Stimulated activated CD8-positive, alpha-beta memory T cell treated with anti-CD3 and anti-CD28 coated beads, Interleukin-12 subunit alpha, Interleukin-12 subunit beta, amount 100 ng/mL, for 4 hours (primary cell): ENCODE results near the gene PTPN1.
"Not testable (repeated sequence)": the region's sequence is repeated elsewhere in the genome, so short reads cannot be mapped to it uniquely, and the experiment has no call there.

Experiments used
- DNase-seq: peaks from one replicate; pipeline ENCODE4 v3.0.0-alpha.2; 2020; ENCODE audit warnings: low read depth

PTPN1 gene

DNA sequence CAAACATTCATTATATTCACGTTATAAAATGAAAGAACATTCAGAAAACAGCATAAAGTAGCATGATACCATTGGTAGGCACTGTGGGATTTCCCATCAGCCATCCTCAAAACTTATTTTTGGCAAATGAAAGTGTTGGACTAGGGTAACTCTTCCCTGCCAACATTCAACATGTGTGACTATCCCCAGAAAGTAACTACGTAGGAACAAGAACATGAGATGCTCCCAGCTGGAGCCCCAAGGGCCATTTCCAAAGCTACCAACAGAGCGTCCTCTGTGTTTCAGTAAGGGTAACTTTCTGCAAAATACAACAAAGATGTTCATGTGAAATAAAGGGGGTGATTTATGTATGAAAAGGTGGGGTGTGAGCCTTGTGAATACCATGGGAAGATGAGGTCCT is 28.4 kb upstream of the PTPN1 start:
- no peak for DNase-seq

DNA sequence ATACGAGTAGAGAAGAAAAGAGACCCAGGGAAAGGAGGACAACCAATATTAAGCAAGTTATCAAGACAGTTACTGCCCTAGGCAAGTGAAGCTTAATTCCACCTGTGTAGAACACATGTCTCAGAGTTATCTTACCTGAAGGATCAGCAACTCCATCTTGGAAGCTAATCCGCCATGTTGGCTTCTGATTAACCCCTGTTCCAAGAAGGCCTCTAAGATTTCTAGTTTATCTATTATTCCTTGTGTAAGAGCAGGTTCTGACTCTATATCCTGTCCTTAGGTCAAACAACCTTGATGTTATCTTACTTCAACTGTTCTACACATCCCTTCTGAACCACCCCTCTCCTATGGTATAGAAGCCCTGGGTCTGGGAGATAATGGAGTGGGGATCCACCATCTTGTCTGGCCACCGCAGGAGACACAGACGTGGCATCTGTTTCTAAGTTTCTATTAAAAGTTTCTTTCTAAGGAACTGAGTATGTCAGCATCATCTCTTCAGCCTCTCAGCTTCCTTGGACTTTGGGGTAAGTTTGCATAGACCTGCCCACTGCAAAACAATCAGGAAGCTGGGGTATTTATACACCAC is 27.7 kb upstream of the PTPN1 start:
- DNase-seq, result no peak

DNA sequence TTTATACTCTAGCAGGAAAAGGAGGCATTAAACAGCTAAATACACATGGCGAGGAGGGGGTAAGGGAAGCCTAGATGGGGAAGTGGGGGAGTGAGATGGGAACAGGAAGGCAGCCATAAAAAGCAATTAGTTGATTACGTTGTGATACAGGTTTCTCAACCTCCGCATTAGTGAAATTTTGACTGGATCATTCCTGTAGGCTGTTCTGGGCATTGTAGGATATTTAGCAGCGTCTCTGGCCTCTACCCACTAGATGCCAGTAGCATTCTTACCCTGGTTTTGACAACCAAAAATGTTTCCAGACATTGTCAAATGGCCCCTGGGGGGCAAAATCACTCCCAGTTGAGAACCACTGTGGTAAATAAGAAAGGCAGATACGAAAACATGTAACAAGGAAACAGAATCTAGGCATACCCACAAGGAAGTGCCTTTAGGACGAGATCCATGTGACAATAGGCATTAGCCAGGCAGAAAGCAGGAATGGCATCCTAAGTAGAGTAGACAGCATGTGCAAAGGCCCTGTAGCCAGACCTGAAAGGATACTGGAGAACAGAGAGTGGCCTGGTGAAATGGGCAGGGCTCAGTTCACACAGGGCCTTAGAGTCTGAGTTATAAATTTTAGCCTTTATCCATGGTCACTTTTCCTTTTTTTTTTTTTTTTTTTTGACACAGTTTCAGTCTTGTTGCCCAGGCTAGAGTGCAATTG is 25.8 kb upstream of the PTPN1 start:
- DNase-seq, result no peak

DNA sequence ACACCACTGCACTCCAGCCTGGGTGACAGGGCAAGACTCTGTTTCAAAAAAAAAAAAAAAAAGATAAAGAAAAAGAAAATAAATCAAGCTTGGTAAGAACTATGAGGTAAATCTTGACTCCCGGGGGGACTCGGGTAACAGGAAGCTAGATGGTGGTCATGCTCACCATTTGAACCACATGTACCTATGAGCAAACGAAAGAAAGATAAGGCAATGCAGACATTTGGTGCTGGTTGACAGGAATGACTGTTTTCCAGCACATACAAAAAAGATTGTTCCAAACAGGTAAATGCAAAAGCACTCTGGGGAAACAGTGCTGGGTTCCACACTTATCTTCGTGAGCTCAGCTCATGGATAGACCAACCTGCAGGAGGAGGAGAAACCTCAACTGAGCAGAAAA is 22.8 kb upstream of the PTPN1 start:
- no peak for DNase-seq

DNA sequence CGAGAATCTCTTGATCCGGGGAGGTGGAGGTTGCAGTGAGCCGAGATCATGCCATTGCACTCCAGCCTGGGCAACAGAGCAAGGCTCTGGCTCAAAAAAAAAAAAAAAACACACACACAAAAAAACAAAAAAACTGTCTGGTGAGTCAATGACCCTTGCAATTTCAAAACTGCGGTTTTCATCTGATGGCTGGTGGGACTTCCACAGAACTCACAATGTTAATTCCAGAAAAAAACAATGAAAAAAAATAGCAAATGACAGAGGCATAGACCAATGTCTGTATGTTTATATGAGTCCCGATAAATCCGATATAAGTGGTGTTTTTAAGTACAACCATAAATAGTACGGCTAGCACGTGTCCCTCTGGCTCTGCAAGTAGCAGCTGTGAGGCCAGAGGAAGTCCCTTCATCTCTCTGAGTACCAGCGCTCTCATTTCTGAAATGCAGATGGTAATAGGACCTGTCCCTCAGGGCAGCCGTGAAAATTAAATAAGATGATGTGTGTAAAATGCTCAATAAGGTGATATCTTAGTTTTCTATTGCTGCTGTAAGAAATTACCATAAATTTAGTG is 21.9 kb upstream of the PTPN1 start:
- DNase-seq, result no peak

DNA sequence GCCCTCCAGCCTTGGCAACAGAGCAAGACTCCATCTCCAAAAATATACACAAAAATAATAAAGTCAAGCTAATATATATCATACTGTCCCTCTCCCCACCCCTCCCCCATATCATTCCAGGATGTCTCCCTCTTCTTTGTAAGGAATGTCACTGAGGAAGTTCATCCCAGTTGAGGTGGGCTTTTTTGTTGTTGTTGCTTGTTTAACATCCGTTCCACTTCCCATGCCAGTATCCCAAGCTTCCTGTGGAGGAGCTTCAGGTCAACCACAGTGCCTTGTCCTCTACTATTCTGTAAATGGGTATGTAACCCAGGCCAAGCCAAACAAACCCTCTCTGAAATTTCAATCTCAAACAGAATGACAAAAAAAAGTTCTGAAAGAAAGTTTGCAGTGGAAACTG is 19.0 kb upstream of the PTPN1 start:
- DNase-seq, result no peak

DNA sequence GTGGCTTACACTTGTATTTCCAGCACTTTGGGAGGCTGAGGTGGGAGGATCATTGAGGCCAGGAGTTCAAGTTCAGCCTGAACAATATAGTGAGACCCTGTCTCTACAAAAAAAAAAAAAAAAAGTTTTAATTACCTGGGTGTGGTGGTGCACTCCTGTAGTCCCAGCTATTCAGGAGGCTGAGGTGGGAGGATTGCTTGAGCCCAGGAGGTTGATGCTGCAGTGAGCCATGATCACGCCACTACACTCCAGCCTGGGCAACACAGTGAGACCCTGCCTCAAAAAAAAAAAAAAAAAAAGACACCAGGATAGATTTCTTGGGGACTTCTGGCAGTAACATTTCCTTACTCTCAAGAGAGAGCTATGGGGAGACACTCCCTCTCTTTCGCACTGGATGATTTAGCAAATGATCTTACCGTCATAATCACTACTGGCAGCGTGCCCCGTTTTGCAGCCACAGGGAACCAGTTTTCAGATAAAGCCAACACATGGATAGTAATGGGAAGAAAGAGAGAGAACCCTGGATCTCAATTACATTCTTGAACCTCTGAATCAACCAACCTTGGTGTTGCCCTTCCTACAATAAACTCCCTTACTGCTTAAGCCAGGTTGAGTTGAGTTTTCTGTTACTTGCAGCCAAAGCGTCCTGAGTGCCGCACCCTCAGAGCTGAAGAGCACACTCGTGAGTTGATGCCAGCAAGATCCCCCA is 18.1 kb upstream of the PTPN1 start:
- DNase-seq, result no peak

DNA sequence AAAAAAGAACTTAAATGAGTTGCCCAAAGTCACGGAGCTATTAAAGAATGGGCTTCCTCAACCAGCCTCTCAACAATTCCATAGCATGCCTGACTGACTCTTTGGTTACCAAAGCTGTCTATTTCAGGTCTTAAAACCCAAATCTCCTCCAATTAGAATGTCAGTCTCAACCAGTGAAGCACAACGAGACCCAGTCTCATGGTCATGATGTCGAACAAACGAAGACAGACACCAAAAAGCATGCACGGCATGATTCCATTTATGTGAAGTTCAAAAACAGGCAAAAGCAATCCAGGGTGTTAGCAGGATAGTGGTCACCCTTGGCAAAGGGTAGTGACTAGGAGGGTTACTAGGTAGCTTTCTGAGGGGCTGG is 16.3 kb upstream of the PTPN1 start:
- no peak for DNase-seq

DNA sequence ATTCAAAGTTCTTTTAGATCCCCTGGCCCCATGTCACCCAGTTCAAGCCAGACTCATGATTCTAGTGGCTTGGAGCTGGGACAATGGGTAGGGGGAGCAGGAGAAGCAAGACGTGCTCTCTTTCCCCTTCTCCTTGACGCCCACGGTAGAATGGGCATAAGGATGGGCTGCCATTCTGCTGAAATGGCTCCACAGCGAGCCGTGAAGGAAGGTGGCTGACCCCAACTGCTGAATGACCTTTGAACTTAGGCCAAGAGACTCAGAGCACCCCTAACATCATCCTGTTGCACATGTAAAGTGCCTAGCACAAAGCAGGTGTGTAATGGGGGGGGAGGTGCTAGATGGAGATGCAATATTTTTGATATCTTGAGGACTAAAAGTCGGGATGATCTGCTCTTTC is 15.8 kb upstream of the PTPN1 start:
- DNase-seq, result no peak

DNA sequence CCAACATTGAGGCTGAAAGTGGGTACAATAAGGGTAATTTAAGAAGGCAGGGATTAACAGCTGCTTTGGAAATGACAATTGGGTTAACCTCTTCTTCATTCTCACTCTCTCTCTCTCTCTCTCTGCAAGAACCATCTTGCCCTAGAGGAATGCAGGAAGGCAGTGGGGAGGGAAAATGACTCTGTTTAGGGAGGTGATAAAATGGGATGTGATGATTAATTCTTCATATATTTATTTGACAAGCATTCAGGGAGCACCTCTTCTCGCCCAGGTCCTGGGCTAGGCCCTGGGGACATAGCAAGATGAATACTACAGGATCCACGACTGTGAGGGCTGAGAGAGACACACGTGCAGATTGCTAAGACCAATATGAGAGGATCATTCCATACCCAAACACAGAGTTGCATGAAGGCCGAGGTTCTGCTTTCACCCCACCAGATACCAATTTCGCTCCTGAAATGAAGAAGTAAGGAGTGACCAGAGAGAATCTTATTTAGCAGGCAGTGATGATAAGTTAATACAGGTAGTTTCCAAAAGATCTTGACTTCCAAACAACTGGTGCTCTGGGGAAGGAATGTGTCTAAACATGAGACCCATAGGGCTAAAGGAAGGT is 13.3 kb upstream of the PTPN1 start:
- no peak for DNase-seq

DNA sequence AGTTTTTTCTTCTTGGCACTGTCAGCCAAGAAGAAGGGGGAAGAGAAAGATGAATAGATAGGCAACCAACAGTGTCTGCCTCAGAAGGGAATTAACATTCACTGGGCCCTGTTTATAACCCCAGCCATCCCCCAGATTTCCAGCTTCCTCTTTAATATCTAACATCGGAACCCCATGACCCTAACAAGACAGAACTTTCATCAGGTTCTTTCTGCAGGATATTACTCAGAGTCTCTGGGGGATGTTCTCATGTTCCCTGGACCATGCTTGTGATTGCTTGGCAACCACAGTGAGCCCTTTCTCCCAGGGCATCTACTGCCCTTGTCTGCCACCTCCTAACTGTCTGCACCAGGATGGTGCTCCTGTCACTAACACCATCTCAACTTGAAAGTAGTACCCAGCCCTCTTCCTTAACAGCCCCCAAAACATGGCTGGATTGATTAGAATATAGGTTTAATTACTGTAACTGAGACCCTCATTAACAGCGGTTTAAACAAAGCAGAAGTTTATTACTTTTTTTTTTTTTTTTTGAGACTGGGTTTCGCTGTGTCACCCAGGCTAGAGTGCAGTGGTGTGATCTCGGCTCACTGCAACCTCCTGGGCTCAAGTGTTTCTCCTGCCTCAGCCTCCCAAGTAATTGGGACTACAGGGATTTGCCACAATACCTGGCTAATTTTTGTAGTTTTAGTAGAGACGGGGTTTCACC is 12.0 kb upstream of the PTPN1 start:
- DNase-seq, result no peak

DNA sequence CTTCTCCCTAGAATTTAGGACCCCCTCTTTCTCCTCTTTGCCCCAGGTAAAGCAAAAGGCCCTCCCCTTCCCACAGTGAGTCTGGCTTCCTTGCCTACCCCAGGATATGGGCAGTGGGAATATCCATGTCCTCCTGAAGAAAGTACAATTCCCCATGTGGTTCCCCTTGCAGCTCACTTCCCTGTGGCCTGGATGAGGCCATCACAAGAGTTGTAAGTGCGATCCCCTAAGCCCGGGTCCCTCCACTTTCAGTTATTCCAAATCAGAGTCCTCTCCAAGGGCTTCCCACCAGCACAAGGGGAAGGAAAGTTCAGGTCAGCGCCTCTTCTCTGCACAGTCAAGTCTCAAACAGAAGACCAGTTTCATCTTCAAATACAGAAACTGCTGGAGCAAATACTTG is 10.2 kb upstream of the PTPN1 start:
- no peak for DNase-seq

DNA sequence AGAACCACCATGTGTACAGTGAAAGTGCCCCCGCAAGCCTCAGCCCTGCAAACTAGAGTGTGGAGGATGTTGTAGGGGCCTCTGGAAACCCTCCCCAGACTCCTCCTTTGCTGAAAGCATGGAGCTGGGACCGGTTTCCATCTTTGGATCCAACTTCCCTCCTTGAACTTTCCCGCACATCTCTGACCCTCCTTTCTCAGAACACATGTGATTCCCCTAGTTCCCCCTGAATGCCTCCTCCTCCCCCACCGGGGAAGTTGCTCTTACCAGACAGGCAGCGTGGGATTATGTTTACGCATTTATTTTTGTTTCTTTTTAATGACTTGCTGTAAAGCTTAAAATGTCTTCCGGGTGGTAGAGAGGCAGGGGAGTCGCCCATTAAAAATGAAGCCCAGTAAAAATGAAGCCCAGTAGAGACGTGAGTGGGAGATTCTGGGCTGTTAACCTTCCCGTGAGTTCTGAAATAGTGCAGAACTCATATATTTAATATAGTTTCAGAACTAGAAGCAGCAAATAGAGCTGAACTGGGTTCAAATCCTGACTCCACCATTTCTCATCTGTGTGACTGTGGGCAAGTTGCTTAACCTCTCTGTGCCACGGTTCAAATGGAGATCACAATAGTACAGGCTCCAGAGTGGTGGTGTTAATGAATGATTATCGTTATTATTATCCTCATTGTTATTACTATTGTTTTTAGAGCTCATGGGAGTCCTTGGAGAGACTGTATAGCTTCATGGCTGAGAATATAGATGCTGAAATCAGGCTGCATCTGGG is 8.0 kb upstream of the PTPN1 start:
- DNase-seq, result no peak

DNA sequence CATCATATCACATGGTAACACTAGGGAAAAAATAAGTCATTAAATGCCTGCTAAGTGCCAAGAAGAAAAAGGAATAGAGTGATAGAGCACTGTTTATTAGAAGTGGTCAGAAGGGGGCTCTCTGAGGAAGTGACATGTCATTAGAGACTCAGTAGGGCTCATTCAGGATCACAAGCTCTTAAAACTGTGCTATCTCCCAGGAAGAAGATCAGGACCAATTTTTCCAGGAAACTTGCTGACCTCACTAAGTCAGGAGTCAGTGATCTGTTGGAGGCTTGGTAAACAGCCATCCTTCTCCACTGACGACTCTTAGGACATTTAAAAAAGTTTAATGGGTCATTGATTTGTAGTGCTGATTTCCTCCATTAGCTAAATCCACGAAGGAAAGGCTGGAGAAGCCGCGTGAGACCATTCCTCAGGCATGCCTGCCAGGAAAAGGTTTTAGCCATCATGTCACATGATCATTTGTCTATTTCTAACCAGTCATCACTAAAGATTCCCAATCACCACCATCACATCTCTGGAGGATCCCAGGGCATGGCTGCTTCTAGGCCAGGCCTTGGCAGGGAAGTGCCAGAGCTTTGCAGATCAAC is 5.9 kb upstream of the PTPN1 start:
- no peak for DNase-seq

DNA sequence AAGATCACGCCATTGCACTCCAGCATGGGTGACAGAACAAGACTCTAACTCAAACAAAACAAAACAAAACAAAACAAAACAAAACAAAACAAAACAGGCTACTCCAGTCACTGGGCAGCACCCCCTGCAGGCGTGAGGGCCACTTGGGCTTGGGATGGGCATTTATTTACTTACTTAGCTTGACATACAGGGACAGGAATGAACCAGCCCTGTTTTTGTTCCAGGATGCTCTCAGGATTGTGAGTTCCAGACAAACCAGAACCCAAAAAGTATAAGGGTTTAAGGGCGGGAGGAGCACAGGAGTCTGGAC is 4.0 kb upstream of the PTPN1 start:
- no peak for DNase-seq

DNA sequence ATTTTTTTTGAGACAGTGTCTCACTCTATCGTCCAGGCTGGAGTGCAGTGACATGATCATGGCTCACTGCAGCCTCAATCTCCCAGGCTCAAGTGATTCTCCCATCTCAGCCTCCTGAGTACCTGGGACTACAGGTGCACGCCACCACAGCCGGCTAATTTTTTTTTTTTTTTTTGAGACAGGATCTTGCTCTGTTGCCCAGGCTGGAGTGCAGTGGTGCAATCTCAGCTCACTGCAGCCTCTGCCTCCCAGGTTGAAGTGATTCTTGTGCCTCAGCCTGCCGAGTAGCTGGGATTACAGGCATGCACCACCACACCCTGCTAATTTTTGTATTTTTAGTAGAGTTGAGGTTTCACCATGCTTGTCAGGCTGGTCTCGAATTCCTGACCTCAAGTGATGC is 2.4 kb upstream of the PTPN1 start:
- not testable (repeated sequence) for DNase-seq

DNA sequence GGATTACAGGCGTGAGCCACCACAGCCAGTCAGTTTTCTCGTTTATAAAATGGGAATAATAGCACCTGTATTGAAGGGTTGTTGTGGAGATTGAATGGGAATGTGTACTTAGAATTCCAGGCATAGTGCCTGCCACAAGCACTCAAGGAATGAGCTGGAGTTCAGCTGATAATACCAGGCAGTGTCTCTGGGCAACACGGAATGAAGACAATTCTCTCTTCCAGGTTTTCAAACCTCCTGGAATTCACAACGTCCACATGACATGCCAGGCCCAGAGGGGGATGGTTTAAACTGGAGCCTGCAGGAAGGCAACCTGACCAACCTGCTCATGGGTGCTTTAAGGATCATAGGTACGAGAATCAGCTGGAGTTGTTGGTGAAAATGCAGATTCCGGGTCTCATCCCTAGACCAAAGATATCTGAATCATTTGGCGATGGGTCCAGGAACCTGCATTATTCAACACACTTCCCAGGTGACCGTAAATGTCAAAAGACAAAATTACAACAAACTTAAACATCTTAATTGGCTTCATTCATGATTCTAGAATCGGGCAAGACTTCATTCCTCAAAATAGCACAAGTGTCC is 1.9 kb upstream of the PTPN1 start:
- no peak for DNase-seq

DNA sequence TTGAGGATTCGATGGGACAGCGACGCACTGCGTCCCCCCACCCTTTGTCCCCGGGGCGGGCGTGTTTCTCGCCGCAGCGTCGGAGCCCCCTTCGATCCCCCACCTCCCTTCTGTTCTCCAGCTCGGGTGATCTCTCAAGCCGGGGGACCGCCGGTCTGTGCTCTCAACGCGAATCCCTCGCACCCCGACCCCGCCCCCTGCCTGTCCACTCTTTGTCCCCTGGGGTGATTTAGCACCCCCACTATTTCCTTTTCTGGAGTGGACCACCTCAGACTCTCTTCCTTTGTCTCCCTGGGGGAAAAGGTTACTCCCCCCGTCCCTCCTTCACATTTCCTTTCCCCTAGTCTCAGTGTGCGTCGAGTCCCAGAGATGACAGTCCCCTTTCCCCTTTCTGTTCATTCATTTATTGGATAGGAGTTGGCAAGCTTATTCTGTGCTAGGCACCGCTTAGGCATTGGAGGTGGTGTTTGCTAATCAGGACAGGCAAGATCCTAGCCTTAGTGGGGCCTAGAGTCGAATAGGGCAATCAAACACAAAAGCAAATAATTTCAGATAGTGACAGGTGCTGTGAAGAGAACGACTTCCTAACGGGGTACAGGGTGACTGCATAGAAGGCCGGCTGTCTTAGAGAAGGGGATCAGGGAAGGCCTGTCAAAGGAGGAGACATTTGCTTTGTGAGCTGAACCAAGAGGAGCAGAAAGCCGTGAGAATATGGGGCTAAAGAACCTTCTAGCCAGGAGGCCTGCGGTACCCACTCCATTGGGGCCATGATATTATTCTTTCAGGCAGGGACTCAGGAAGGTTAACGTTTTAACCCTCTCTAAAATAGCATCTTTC is 741 bp downstream of the PTPN1 start:
- no peak for DNase-seq

DNA sequence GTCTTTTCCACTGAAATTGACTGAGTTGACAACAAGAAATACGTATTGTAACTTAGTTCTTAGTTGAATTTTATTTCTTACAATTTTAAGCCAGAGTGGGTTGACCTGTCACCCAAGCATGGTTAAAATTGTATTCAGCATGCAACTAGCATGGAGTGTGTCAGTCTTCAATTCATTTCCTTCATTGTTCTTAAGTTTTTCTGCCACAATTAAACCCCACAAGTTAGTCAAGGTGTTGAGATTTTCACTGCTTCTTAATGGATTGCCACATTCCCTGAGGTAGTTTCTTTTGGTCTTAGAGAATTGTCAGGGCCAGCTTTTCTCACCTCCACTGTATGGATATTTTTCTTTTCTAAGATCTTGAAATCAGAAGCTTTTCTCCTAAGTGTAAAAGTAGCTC is 2.1 kb downstream of the PTPN1 start:
- no peak for DNase-seq
